BJ (cell line): Measurements from ENCODE around the gene PCDH15. TPM values are rescaled to one million over a fixed set of nuclear protein-coding genes. Genes with fewer than 3 reads are reported as not detected.

Source experiments
- CTCF ChIA-PET: fragments of 350-600 bp; formaldehyde crosslinking; extraction: SDS; loops from one replicate; lab custom pipeline; 2021; ENCODE audit warnings: antibody characterized with exemption, inconsistent platforms; lab: Yijun Ruan, JAX
- POLR2A ChIA-PET: fragments of 300-600 bp; sonication (Branson Sonifier 250); formaldehyde crosslinking; extraction: SDS; loops from one replicate; lab custom pipeline; 2021; ENCODE audit warnings: antibody characterized with exemption; lab: Charles Lee
- DNase-seq: peaks from one replicate; pipeline ENCODE4 v3.0.0-alpha.2; 2011; ENCODE audit warnings: low read depth
- H3K27me3 ChIP-seq: 2 replicates; pipeline ENCODE4 v1.6.0; 2011; ENCODE audit warnings: low read length; ENCODE audit not compliant: control insufficient read depth, insufficient read depth
- H3K36me3 ChIP-seq: 2 replicates; pipeline ENCODE4 v1.5.1; 2011; ENCODE audit warnings: low read length; ENCODE audit not compliant: control insufficient read depth, insufficient read depth
- H3K4me3 ChIP-seq: 2 replicates; pipeline ENCODE4 v1.5.1; 2011; ENCODE audit warnings: low read depth, mild to moderate bottlenecking, control low read depth, low read length
- CTCF ChIP-seq: IDR thresholded peaks from 2 replicates; pipeline ENCODE4 v1.5.1; 2011; ENCODE audit warnings: low read depth, mild to moderate bottlenecking, control low read depth, inconsistent platforms, low read length, moderate library complexity; ENCODE audit not compliant: insufficient read depth
- polyA plus RNA-seq: library from polyadenylated mRNA; depleted of rRNA; stranded (reverse); fragments of >200 nt; gene quantifications from 2 replicates; pipeline ENCODE4 v1.2.3, GENCODE V29; 2011

PCDH15 gene
- polyA plus RNA-seq, 1 experiment, result not detected

- DNase-seq, result no peak
- H3K27me3 ChIP-seq, result no peaks in the 10 kb centered on the region
- ChIA-PET POLR2A (no interaction called here), CTCF (no interaction called here)
- no peaks in the 10 kb centered on the region for H3K36me3 ChIP-seq
- no peak overlapping the region for H3K4me3 ChIP-seq
- TF ChIP-seq CTCF, result no peak
These were observed 315.1 kb downstream of the PCDH15 start for GRCh38 chr10:54485971-54486370.

- no peak for TF ChIP-seq CTCF
- H3K4me3 ChIP-seq, result no peak overlapping the region
- DNase-seq, result no peak
- ChIA-PET CTCF (no interaction called here), POLR2A (no interaction called here)
- H3K27me3 ChIP-seq, result no peaks in the 10 kb centered on the region
- H3K36me3 ChIP-seq, result no peaks in the 10 kb centered on the region
These were observed 316.8 kb downstream of the PCDH15 start for GRCh38 chr10:54484186-54484585.

GRCh38 chr10:54478601-54479000 is 322.4 kb downstream of the PCDH15 start:
- Histone ChIP-seq H3K27me3 (no peaks in the 10 kb centered on the region), H3K4me3 (no peak overlapping the region), H3K36me3 (no peaks in the 10 kb centered on the region)
- ChIA-PET POLR2A (no interaction called here), CTCF (no interaction called here)
- TF ChIP-seq CTCF, result no peak
- DNase-seq, result no peak

- no peak for TF ChIP-seq CTCF
- H3K36me3 ChIP-seq, result no peaks in the 10 kb centered on the region
- ChIA-PET POLR2A (no interaction called here), CTCF (no interaction called here)
- H3K27me3 ChIP-seq, result no peaks in the 10 kb centered on the region
- DNase-seq, result no peak
- no peak overlapping the region for H3K4me3 ChIP-seq
These were observed 323.3 kb downstream of the PCDH15 start for GRCh38 chr10:54477738-54478137.

GRCh38 chr10:54470324-54470631 is 330.8 kb downstream of the PCDH15 start:
- TF ChIP-seq CTCF, result no peak
- H3K27me3 ChIP-seq, result no peaks in the 10 kb centered on the region
- CTCF ChIA-PET, result no interaction called here
- H3K36me3 ChIP-seq, result no peaks in the 10 kb centered on the region
- DNase-seq, result no peak
- H3K4me3 ChIP-seq, result no peak overlapping the region
- POLR2A ChIA-PET, result no interaction called here
